OCI-LY3 (cell line): ENCODE measurements around the gene SIN3A.

ENCODE experiments used
- H2AFZ ChIP-seq: fragments of 200-600, 300-600 bp; shearing (Covaris generic); 2 replicates; pipeline ENCODE4 v1.6.0; 2014; ENCODE audit warnings: antibody characterized with exemption, low read depth, low read length
- H3K27ac ChIP-seq: fragments of 200-600, 300-600 bp; sonication (generic); 2 replicates; pipeline ENCODE4 v1.5.1; 2014; ENCODE audit warnings: mild to moderate bottlenecking, low read length, moderate library complexity, mixed read lengths
- H3K27me3 ChIP-seq: fragments of 200-600, 300-600 bp; sonication (generic); 2 replicates; pipeline ENCODE4 v1.6.1; 2014; ENCODE audit warnings: low read depth, low read length, mixed read lengths
- H3K36me3 ChIP-seq: fragments of 200-600, 300-600 bp; sonication (generic); replicated peaks from 2 replicates; pipeline ENCODE3; 2014; ENCODE audit warnings: low read depth, low read length, mixed read lengths
- H3K4me1 ChIP-seq: fragments of 300-600, 200-600 bp; sonication (generic); 2 replicates; pipeline ENCODE4 v1.6.1; 2014; ENCODE audit warnings: low read length, mixed read lengths
- H3K4me2 ChIP-seq: fragments of 200-600, 300-600 bp; sonication (generic); 2 replicates; pipeline ENCODE4 v1.6.1; 2014; ENCODE audit warnings: low read length, mixed read lengths
- H3K4me3 ChIP-seq: fragments of 300-600, 200-600 bp; sonication (generic); 2 replicates; pipeline ENCODE4 v1.5.1; 2014; ENCODE audit warnings: antibody characterized with exemption, mild to moderate bottlenecking, low read length, moderate library complexity
- H3K79me2 ChIP-seq: fragments of 300-600, 200-600 bp; shearing (Covaris generic); 2 replicates; pipeline ENCODE4 v1.6.1; 2014; ENCODE audit warnings: mild to moderate bottlenecking, low read length, mixed read lengths
- H3K9ac ChIP-seq: fragments of 300-600, 200-600 bp; shearing (Covaris generic); 2 replicates; pipeline ENCODE4 v1.6.0; 2014; ENCODE audit warnings: mild to moderate bottlenecking, low read length, moderate library complexity
- H3K9me3 ChIP-seq: fragments of 200-600, 300-600 bp; shearing (Covaris generic); 2 replicates; pipeline ENCODE4 v1.6.1; 2014; ENCODE audit warnings: low read length, mixed read lengths; ENCODE audit not compliant: insufficient read depth
- H4K20me1 ChIP-seq: fragments of 200-600, 300-600 bp; sonication (generic); 2 replicates; pipeline ENCODE4 v1.6.1; 2016; ENCODE audit warnings: low read length, mixed read lengths; ENCODE audit not compliant: insufficient read depth
- EZH2phosphoT487 ChIP-seq: fragments of 200-600 bp; shearing (Covaris generic); IDR thresholded peaks from 2 replicates; pipeline ENCODE4 v1.6.1; 2018; ENCODE audit warnings: antibody characterized with exemption, mixed run types, low read depth
- TF ChIP-seq, protein P1 (sequence below): fragments of 200-600, 300-600 bp; sonication (generic); IDR thresholded peaks from 2 replicates; pipeline ENCODE4 v1.5.1; 2014; ENCODE audit warnings: antibody characterized with exemption, low read length, low read depth

Gene SIN3A

DNA sequence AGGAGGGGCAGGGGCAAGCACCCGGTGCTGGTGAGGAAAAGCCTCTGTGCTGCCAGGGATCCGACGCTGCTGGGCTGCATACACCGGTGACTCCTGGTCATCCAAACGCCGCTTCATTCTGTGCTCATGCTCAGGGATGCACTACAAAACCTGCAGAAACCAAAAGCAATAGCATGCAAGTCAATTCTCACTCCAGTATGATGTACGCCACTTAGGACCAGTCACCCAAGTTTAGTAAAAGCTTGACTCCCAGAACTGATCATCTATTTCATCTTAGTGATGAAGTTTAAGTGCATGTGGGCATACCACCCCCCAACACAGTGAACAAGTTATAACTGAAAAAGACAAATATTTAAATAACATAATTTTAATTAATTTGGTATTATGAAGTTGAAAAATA lies 21.2 kb downstream of the SIN3A start:
- no peak overlapping the region for H3K27ac ChIP-seq
- peaks cover 30% of the 10 kb centered on the region for H3K36me3 ChIP-seq
- H3K79me2 ChIP-seq, result peaks cover 60% of the 10 kb centered on the region

DNA sequence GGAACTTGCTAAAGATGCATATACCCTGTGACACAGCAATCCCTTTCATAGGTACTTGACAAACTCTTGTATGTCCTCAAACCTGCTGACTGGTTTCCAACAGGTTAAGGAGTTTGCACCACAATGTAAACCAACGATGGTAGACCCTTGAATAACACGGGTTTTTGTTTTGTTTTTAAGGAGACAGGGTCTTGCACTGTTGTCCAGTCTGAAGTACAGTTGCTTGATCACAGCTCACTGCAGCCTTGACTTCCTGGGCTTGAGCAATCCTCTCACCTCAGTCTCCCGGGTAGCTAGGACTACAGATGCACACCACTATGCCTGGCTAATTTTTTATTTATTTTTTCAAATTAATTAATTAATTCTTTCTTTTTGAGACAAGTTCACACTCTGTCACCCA lies 23.3 kb downstream of the SIN3A start:
- H3K36me3 ChIP-seq, result peaks cover 30% of the 10 kb centered on the region
- H4K20me1 ChIP-seq, result peaks cover 26% of the 10 kb centered on the region
- H3K79me2 ChIP-seq, result peaks cover 42% of the 10 kb centered on the region
- H3K4me2 ChIP-seq, result no peak overlapping the region
- H2AFZ ChIP-seq, result no peak overlapping the region
- no peaks in the 10 kb centered on the region for H3K27me3 ChIP-seq
- no peak overlapping the region for H3K9ac ChIP-seq
- H3K27ac ChIP-seq, result no peak overlapping the region
- TF ChIP-seq, protein P1, sequence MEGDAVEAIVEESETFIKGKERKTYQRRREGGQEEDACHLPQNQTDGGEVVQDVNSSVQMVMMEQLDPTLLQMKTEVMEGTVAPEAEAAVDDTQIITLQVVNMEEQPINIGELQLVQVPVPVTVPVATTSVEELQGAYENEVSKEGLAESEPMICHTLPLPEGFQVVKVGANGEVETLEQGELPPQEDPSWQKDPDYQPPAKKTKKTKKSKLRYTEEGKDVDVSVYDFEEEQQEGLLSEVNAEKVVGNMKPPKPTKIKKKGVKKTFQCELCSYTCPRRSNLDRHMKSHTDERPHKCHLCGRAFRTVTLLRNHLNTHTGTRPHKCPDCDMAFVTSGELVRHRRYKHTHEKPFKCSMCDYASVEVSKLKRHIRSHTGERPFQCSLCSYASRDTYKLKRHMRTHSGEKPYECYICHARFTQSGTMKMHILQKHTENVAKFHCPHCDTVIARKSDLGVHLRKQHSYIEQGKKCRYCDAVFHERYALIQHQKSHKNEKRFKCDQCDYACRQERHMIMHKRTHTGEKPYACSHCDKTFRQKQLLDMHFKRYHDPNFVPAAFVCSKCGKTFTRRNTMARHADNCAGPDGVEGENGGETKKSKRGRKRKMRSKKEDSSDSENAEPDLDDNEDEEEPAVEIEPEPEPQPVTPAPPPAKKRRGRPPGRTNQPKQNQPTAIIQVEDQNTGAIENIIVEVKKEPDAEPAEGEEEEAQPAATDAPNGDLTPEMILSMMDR, result no peak
- no peak for TF ChIP-seq EZH2phosphoT487
- H3K9me3 ChIP-seq, result no peaks in the 10 kb centered on the region
- H3K4me3 ChIP-seq, result no peak overlapping the region
- no peaks in the 10 kb centered on the region for H3K4me1 ChIP-seq

More for the DNA sequence above, 21.2 kb downstream of the SIN3A start:
- no peak overlapping the region for H2AFZ ChIP-seq
- H3K4me3 ChIP-seq, result no peak overlapping the region
- no peaks in the 10 kb centered on the region for H3K9me3 ChIP-seq
- no peak overlapping the region for H3K4me2 ChIP-seq
- H3K27me3 ChIP-seq, result no peaks in the 10 kb centered on the region
- no peaks in the 10 kb centered on the region for H3K4me1 ChIP-seq
- peaks cover 36% of the 10 kb centered on the region for H4K20me1 ChIP-seq
- no peak overlapping the region for H3K9ac ChIP-seq
- TF ChIP-seq EZH2phosphoT487, result no peak
- TF ChIP-seq, protein P1, result no peak

DNA sequence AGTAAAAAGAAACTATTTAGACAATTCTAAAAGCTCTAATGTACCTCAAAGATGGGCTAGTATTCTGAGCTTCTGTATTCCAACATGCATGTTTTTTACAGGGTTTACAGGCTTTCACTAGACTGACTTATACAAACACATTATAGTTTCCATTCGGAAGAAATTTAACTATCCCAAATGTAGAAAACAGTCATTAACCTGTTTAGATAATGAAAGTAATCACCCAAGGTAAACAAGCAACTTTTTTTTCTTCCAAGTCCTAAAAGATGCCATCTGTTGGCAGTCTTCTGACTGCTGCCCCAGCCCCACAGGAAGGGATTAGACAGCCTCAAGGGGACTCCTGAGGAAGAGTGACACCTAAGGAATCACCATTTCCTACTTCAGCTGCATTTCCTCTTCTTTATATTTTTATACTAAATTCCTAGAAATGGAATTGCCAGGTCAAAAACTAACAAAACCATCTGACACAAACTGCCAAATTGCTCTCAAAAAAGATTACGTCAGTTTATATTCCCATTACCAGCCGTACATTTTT lies 25.5 kb downstream of the SIN3A start:
- H3K9ac ChIP-seq, result no peak overlapping the region
- no peaks in the 10 kb centered on the region for H3K4me1 ChIP-seq
- no peaks in the 10 kb centered on the region for H3K27me3 ChIP-seq
- H3K4me3 ChIP-seq, result no peak overlapping the region
- no peak overlapping the region for H3K27ac ChIP-seq
- H4K20me1 ChIP-seq, result peaks cover 8% of the 10 kb centered on the region
- TF ChIP-seq, protein P1, result no peak
- no peak for TF ChIP-seq EZH2phosphoT487
- peaks cover 41% of the 10 kb centered on the region for H3K36me3 ChIP-seq
- H3K4me2 ChIP-seq, result no peak overlapping the region
- H3K79me2 ChIP-seq, result peaks cover 21% of the 10 kb centered on the region
- H3K9me3 ChIP-seq, result no peaks in the 10 kb centered on the region
- no peak overlapping the region for H2AFZ ChIP-seq

DNA sequence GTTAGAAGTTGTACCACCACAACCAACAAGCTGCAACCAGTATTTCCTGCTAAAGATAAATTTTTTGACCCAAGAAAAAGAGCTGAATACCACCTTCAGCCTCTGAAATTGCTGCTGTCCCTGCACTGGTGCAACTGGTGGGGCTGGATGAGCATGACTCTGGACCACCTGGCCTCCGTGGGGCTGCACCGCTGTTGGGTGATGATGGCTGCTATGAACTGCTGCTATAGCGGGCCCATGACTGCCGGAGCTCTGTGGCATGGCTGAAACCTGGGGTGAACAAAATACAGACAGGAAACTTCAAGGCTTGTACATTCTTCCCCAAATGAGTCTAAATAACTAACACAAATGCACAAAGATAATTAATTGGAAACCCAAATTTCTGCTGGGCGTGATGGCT lies 28.9 kb downstream of the SIN3A start:
- Histone ChIP-seq H2AFZ (no peak overlapping the region), H4K20me1 (0 out of 2 replicates have a peak, but pooled peaks cover 3% of the 10 kb centered on the region), H3K9ac (no peak overlapping the region), H3K4me1 (no peaks in the 10 kb centered on the region), H3K4me3 (no peak overlapping the region), H3K4me2 (no peak overlapping the region), H3K36me3 (peaks cover 31% of the 10 kb centered on the region), H3K27ac (no peak overlapping the region), H3K79me2 (peaks cover 9% of the 10 kb centered on the region), H3K9me3 (no peaks in the 10 kb centered on the region), H3K27me3 (no peaks in the 10 kb centered on the region)
- no peak for TF ChIP-seq EZH2phosphoT487
- TF ChIP-seq, protein P1, result no peak
